Osteocyte (in vitro differentiated cells): ENCODE data around the gene PTPRN2. TPM values are rescaled to one million over a fixed set of nuclear protein-coding genes. Genes with fewer than 3 reads are reported as not detected.

ENCODE experiments used
- DNase-seq: peaks from one replicate; pipeline ENCODE4 v3.0.0; 2021; ENCODE audit warnings: mixed read lengths; ENCODE audit not compliant: unreplicated experiment; ENCODE audit errors: extremely low spot score
- H3K27ac Mint-ChIP-seq: one replicate; pipeline ENCODE4 v1.8.0; 2021; ENCODE audit warnings: mild to moderate bottlenecking, mixed read lengths; ENCODE audit not compliant: unreplicated experiment
- H3K27me3 Mint-ChIP-seq: one replicate; pipeline ENCODE4 v1.8.0; 2021; ENCODE audit warnings: mixed read lengths; ENCODE audit not compliant: unreplicated experiment
- H3K36me3 Mint-ChIP-seq: one replicate; pipeline ENCODE4 v1.8.0; 2021; ENCODE audit warnings: mixed read lengths; ENCODE audit not compliant: unreplicated experiment
- H3K4me1 Mint-ChIP-seq: one replicate; pipeline ENCODE4 v1.8.0; 2021; ENCODE audit warnings: mixed read lengths; ENCODE audit not compliant: unreplicated experiment
- H3K4me3 Mint-ChIP-seq: one replicate; pipeline ENCODE4 v1.8.0; 2021; ENCODE audit warnings: mild to moderate bottlenecking, moderate library complexity, mixed read lengths; ENCODE audit not compliant: unreplicated experiment
- H3K9me3 Mint-ChIP-seq: one replicate; pipeline ENCODE4 v1.8.0; 2021; ENCODE audit warnings: mixed read lengths; ENCODE audit not compliant: unreplicated experiment
- CTCF ChIP-seq: fragments of 200-600 bp; sonication (generic); IDR thresholded peaks from 2 replicates; pipeline ENCODE4 v1.5.0; 2021; ENCODE audit warnings: antibody characterized with exemption, mild to moderate bottlenecking, moderate library complexity
- total RNA-seq: library from RNA; stranded (reverse); gene quantifications from 2 replicates; pipeline ENCODE4 v1.2.1, GENCODE V29; 2021

The PTPRN2 gene
- total RNA-seq, 1 donor from 2014 or later, result 0.59 TPM

GRCh38 chr7:158031867-158032308 lies 555.7 kb downstream of the PTPRN2 start:
- H3K4me3 Mint-ChIP-seq, result no peak overlapping the region
- TF ChIP-seq CTCF, result no peak
- peaks cover 41% of the 10 kb centered on the region for H3K9me3 Mint-ChIP-seq
- no peaks in the 10 kb centered on the region for H3K36me3 Mint-ChIP-seq
- no peak for DNase-seq
- H3K27me3 Mint-ChIP-seq, result no peaks in the 10 kb centered on the region
- H3K27ac Mint-ChIP-seq, result no peak overlapping the region
- H3K4me1 Mint-ChIP-seq, result no peaks in the 10 kb centered on the region

GRCh38 chr7:158030566-158030965 lies 557.1 kb downstream of the PTPRN2 start:
- Mint-ChIP-seq H3K27ac (no peak overlapping the region), H3K36me3 (no peaks in the 10 kb centered on the region), H3K4me1 (no peaks in the 10 kb centered on the region), H3K27me3 (no peaks in the 10 kb centered on the region), H3K4me3 (no peak overlapping the region), H3K9me3 (peaks cover 40% of the 10 kb centered on the region)
- no peak for TF ChIP-seq CTCF
- DNase-seq, result no peak

- Mint-ChIP-seq H3K9me3 (peaks cover 42% of the 10 kb centered on the region), H3K36me3 (no peaks in the 10 kb centered on the region), H3K27ac (no peak overlapping the region), H3K4me1 (no peaks in the 10 kb centered on the region), H3K27me3 (no peaks in the 10 kb centered on the region), H3K4me3 (no peak overlapping the region)
- no peak for DNase-seq
- TF ChIP-seq CTCF, result no peak
Measured at GRCh38 chr7:158030071-158030470, 557.6 kb downstream of the PTPRN2 start.

- no peaks in the 10 kb centered on the region for H3K36me3 Mint-ChIP-seq
- peaks cover 39% of the 10 kb centered on the region for H3K9me3 Mint-ChIP-seq
- no peaks in the 10 kb centered on the region for H3K4me1 Mint-ChIP-seq
- no peak overlapping the region for H3K4me3 Mint-ChIP-seq
- H3K27ac Mint-ChIP-seq, result no peak overlapping the region
- TF ChIP-seq CTCF, result no peak
- H3K27me3 Mint-ChIP-seq, result no peaks in the 10 kb centered on the region
- DNase-seq, result no peak
Measured at GRCh38 chr7:158029509-158029908, 558.1 kb downstream of the PTPRN2 start.

- Mint-ChIP-seq H3K4me1 (no peaks in the 10 kb centered on the region), H3K9me3 (peaks cover 39% of the 10 kb centered on the region), H3K27me3 (no peaks in the 10 kb centered on the region), H3K4me3 (no peak overlapping the region), H3K27ac (no peak overlapping the region), H3K36me3 (no peaks in the 10 kb centered on the region)
- TF ChIP-seq CTCF, result no peak
- no peak for DNase-seq
Measured at GRCh38 chr7:158028971-158029370, 558.7 kb downstream of the PTPRN2 start.
